ENCODE results near the gene PIK3IP1.
"Not testable (repeated sequence)": the region's sequence is repeated elsewhere in the genome, so short reads cannot be mapped to it uniquely, and the experiment has no call there.

PIK3IP1 gene

GRCh38 chr22:31248965-31249958 lies 43.0 kb downstream of the PIK3IP1 start:
- peak; percentile 31 for DNase-seq (ENCODE audit: low spot score)

DNA sequence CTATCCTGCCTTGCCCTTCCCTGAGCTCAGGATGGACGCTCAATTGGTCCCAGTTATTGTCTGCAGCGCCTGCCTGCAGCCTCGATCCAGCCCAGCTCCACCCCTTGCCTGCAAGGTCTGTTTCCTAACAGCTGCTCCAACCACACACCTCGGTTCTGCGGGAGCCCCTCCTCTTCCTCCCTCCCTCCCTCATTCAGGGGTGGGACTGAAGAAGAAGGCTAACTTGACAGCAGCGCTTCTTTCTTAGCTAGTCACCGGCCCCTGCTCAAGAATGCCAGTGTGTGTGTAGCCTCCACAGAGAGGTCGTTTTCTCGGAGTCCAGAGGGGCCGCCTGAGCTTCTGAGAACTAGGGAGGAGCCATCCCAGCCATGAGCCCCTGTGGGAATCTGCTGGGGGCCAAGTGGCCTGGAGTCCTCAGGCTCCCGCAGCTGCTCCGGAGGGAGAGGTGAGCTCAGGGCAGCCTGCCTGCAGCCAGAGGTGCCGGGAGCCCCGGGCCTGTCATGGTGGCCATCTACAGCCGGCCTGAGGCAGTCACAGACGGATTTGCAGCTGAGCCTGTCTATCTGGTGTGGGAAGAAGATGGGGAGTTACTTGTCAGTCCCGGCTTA lies 44.0 kb downstream of the PIK3IP1 start:
- DNase-seq (ENCODE audit: low spot score): peak; percentile 95

GRCh38 chr22:31247726-31248125 lies 44.6 kb downstream of the PIK3IP1 start:
- peak; percentile 20 for DNase-seq (ENCODE audit: low spot score)

DNA sequence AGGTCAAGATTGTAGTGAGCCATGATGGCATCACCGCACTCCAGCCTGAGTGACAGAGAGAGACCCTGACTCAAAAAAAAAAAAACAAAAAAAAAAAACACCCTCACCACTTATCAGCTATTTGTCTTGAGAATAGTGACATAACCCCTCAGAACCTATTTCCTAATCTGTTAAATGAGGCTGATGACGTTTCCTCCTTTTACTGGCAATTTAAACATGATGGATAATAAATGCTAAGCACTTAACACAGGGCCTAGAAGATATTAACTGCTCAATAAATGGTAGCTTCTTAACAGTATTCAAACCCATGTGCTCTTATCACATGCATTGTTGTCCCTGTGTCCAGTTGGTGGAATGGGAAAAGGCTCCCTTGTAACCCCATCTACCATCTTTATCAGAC lies 45.6 kb downstream of the PIK3IP1 start:
- no peak for DNase-seq (ENCODE audit: low spot score)

DNA sequence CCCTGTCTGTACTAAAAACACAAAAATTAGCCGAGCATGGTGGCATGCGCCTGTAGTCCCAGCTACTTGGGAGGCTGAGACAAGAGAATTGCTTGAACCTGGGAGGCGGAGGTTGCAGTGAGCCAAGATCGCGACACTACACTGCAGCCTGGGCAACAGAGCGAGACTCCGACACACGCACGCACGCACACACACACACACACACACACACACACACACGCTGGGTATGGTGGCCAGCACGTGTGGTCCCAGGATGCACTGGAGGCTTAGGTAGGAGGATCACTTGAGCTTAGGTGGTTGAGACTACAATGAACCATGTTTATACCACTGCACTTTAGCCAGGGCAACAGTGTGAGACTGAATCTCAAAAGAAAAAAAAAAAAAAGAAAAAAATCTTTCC lies 46.3 kb downstream of the PIK3IP1 start:
- DNase-seq (ENCODE audit: low spot score): not testable (repeated sequence)

GRCh38 chr22:31244943-31245451 lies 47.3 kb downstream of the PIK3IP1 start:
- DNase-seq (ENCODE audit: low spot score): no peak

GRCh38 chr22:31244046-31244942 lies 48.0 kb downstream of the PIK3IP1 start:
- peak; percentile 90 for DNase-seq (ENCODE audit: low spot score)

DNA sequence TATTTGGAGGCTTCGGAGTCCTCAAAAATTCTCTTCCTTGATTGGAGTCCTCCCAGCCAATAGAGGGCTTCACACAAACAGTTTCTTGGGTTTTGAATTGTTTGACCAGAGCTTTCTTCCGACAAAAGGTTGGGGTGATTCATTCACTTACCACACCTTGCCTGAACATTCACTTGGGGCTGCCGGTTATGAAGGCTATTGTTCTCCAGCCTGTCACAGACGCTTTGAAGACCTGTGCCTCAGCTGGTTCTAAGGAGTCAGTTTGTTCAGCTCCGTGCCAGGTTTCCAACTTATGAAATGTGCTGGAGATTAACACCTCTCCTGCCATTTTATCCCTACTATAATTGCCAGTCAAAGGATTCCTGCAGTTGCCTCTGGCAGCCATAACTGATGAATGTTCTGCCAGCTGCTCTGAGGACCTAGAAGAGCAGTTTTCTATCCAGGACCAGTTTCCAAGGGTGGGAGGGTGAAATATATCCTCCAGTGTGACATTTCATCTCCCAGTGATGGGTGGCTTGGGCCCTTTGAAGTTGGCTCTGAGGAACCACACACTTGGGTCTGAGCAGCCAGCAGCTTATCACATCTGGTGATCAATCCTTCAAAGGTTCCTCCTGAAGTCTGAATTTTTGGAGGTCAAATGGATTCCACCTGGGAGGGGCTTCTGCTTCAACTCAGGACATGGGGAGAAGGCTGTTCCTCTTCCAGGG lies 48.8 kb downstream of the PIK3IP1 start:
- peak; percentile 55 for DNase-seq (ENCODE audit: low spot score)

DNA sequence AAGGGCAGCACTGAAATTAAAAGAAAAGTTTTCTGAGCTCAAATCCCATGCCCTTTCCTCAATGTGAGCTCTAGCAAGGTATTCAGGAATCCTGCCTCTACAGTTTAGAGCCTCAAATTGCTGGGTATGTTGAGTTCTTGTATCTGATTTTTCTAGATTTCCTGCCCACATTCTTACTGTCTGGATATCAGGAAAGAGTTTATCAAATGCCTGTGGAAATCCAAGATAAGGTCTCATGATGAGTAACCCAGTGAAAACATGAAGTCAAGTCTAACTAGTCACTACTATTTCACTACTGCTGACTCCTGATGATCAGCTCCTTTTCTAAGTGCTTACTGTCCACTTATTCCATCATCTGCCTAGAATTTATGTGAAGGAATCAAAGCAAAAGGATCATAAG lies 50.4 kb downstream of the PIK3IP1 start:
- peak; percentile 55 for DNase-seq (ENCODE audit: low spot score)

- peak; percentile 25 for DNase-seq (ENCODE audit: low spot score)
These were observed 51.1 kb downstream of the PIK3IP1 start for GRCh38 chr22:31241200-31241599.

GRCh38 chr22:31239771-31240370 lies 52.4 kb downstream of the PIK3IP1 start:
- no peak for DNase-seq (ENCODE audit: low spot score)

DNA sequence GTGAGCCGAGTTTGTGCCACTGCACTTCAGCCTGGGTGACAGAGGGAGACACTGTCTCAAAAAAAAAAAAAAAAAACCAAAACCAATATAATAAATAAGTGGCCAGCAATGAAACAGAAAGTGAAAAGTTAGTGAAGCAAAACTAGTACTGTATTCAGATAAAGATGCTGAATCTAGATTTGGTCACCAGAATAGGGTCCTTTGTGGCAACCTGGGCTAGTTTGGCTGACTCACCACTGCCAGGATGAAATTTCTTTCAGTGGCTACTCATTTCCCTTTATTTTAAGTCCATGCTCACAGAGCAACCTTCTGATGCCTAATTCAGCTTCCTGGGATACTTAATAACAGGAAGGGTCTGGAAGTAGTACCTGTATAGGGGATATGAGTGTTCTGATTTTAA lies 54.2 kb downstream of the PIK3IP1 start:
- DNase-seq (ENCODE audit: low spot score): no peak

- not testable (repeated sequence) for DNase-seq (ENCODE audit: low spot score)
These were observed 56.2 kb downstream of the PIK3IP1 start for GRCh38 chr22:31236044-31236443.

DNA sequence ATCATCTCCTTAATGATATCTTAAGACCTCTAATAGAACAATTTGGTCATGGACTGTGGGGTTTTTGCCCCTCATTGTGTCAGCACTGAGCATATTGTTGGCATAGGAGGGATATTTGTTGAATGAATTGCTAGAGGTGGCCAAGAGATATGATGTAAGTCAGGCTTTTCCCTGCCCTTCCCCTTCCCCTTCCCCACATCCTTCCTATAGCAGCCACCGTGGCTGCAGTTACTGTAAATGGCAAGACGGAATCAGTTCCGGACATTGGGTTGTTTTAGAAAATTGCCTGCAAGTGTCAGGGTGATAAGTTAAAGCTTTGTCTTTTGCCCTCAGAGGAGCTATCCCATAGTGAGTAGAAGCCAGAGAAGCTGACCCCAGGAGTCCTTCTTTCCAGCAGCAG lies 57.2 kb downstream of the PIK3IP1 start:
- no peak for DNase-seq (ENCODE audit: low spot score)

- no peak for DNase-seq (ENCODE audit: low spot score)
These were observed 59.3 kb downstream of the PIK3IP1 start for GRCh38 chr22:31233001-31233400.

Measured in GM03348 (cell line).